ENCODE data around the gene ACTN1. TPM values are rescaled to one million over a fixed set of nuclear protein-coding genes. Genes with fewer than 3 reads are reported as not detected.

The ACTN1 gene
- polyA plus RNA-seq, 1 experiment, result 1,184 TPM

GRCh38 chr14:68945585-68946488 is 33.3 kb downstream of the ACTN1 start:
- H3K4me3 ChIP-seq (ENCODE audit: low read depth, low read length), result no peak overlapping the region
- H3K36me3 ChIP-seq (ENCODE audit: control insufficient read depth, insufficient read depth, low read length), result peaks cover 4% of the 10 kb centered on the region; the same call in 1 of the 2 replicates
- ChIA-PET POLR2A (no interaction called here), CTCF (interaction anchor here (1.4 to 2.2 kb wide), 2 partner anchors 35 to 162 kb away, joined by 4 to 5 read pairs; no protein-coding TSS in a partner anchor)
- DNase-seq (ENCODE audit: low read depth), result no peak
- no peak for TF ChIP-seq CTCF (IDR thresholded peaks at IDR 0.05; ENCODE audit: insufficient read depth, low read depth, low read length)
- H3K27me3 ChIP-seq (ENCODE audit: control insufficient read depth, insufficient read depth, low read length), result no peaks in the 10 kb centered on the region

GRCh38 chr14:68945190-68945584 is 33.9 kb downstream of the ACTN1 start:
- Histone ChIP-seq H3K36me3 (ENCODE audit: control insufficient read depth, insufficient read depth, low read length) (peaks cover 4% of the 10 kb centered on the region; the same call in 1 of the 2 replicates), H3K4me3 (ENCODE audit: low read depth, low read length) (no peak overlapping the region), H3K27me3 (ENCODE audit: control insufficient read depth, insufficient read depth, low read length) (no peaks in the 10 kb centered on the region)
- ChIA-PET POLR2A (interaction anchor here (0.6 kb wide), 1 partner anchor 162 kb away, joined by 3 read pairs; no protein-coding TSS in a partner anchor), CTCF (interaction anchor here (1.4 kb wide), 1 partner anchor 34 kb away, joined by 4 read pairs; no protein-coding TSS in a partner anchor)
- DNase-seq (ENCODE audit: low read depth), result no peak
- TF ChIP-seq CTCF (IDR thresholded peaks at IDR 0.05; ENCODE audit: insufficient read depth, low read depth, low read length), result no peak

- peaks cover 4% of the 10 kb centered on the region; the same call in 1 of the 2 replicates for H3K36me3 ChIP-seq (ENCODE audit: control insufficient read depth, insufficient read depth, low read length)
- no peak for DNase-seq (ENCODE audit: low read depth)
- TF ChIP-seq CTCF (IDR thresholded peaks at IDR 0.05; ENCODE audit: insufficient read depth, low read depth, low read length), result no peak
- H3K4me3 ChIP-seq (ENCODE audit: low read depth, low read length), result no peak overlapping the region
- CTCF ChIA-PET, result no interaction called here
- no peaks in the 10 kb centered on the region for H3K27me3 ChIP-seq (ENCODE audit: control insufficient read depth, insufficient read depth, low read length)
- POLR2A ChIA-PET, result no interaction called here
These were observed 34.9 kb downstream of the ACTN1 start for GRCh38 chr14:68944162-68944561.

- TF ChIP-seq CTCF (IDR thresholded peaks at IDR 0.05; ENCODE audit: insufficient read depth, low read depth, low read length), result no peak
- Histone ChIP-seq H3K27me3 (ENCODE audit: control insufficient read depth, insufficient read depth, low read length) (no peaks in the 10 kb centered on the region), H3K36me3 (ENCODE audit: control insufficient read depth, insufficient read depth, low read length) (peaks cover 4% of the 10 kb centered on the region; the same call in 1 of the 2 replicates), H3K4me3 (ENCODE audit: low read depth, low read length) (no peak overlapping the region)
- ChIA-PET POLR2A (no interaction called here), CTCF (interaction anchor here (1.0 to 1.9 kb wide), 4 partner anchors 9 to 113 kb away, joined by 3 to 9 read pairs (median 4); no protein-coding TSS in a partner anchor)
- DNase-seq (ENCODE audit: low read depth), result no peak
These were observed 36.0 kb downstream of the ACTN1 start for GRCh38 chr14:68943107-68943506.

All from BJ (cell line).